Glomerular visceral epithelial cell (primary cell): Measurements from ENCODE around the gene GNAQ.

Experiments
- DNase-seq: peaks from one replicate; pipeline ENCODE4 v3.0.0-alpha.2; 2016; ENCODE audit errors: extremely low spot score

GNAQ gene

DNA sequence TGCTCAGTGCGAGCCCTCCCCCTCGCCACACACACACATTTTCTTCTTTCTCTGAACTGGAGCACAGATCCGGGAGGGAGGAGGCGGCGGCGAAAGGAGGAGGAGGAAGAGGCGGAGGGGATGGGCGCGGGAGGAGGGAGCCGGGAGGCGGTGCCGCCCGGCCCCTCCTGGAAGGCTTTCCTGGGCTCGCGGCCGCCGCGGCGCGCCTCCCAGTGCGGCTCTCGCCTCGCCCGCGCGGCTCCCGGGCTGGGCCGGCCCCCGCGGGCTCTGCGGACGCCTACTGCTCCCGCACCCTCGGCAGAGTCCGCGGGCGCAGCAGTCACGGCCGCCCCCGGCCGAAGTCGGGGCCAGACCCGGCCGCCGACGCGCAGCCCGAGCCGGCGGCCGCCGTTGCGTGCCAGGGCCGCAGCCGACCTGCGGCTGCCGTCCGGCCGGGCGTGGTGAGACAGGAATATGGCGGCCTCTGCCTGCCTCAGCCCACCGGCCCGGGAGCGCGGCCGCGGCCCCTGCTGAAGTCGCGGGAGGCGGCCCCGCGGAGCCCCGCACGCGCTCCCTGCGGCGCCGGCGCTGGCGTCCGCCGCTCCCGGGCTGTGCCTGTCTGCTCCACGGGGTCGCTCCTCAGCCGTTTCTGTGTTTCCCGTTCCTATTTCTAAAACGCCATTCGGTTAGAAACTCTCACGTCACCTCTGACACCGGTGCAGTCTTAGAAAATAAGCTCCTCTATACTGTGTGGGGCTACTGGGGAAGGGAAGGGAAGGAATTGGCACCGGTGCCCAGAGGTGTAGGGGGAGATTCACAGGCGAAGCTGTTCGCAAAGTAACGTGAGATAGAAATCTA, 500 bp upstream of the GNAQ start:
- DNase-seq = peak; percentile 96

DNA sequence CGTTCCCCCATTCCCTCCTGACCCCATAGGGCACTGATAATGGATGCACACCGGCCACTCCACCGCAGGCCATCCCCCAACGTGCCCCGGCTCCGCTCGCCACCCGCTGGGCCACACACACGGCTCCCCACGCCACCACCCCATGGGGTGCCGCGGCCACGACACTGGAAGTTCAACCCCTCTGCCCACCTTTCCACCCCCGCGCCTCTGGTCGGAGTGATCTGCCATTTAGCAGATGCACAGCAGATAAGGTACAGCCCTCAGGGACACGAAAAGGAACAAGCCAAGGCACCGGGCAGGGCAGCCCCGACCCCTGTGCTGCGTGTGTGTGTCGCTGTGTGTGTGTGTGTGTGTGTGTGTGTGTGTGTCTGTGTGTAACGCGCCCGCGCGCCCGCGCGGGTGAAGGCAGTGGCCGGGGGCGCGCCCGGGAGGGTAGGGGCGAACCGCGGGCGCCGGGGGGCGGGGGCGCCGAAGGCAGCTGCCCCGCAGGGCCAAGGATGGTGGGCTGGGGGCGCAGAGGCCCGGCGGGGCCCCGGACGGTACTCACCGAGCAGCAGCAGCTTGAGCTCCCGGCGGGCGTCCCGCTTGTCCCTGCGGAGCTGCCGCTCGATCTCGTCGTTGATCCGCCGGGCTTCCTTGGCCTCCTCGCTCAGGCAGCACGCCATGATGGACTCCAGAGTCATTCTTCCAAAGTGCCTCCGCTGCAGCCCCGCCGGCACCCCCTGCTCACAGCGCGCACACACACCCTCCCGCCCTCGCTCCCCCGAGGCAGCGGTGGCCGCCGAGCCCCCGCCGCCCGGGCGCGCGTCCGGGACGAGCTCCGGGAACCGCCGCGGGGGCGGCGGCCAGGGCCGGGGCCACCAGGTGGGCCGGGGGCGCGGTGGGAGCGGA, 813 bp downstream of the GNAQ start:
- DNase-seq = peak; percentile 56

DNA sequence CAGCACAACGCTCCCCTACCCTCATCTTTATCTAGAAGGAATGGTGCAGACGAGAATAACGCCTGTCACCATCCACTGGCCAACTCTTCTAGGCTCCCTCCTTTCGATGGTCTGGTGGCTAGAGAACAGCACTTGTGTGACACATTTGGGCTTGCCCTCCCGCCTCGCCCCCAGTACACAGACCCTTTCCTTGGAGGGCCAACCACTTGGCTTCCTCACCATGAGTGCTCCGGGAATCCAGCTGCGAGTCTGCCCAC, 1.4 kb downstream of the GNAQ start:
- no peak for DNase-seq

DNA sequence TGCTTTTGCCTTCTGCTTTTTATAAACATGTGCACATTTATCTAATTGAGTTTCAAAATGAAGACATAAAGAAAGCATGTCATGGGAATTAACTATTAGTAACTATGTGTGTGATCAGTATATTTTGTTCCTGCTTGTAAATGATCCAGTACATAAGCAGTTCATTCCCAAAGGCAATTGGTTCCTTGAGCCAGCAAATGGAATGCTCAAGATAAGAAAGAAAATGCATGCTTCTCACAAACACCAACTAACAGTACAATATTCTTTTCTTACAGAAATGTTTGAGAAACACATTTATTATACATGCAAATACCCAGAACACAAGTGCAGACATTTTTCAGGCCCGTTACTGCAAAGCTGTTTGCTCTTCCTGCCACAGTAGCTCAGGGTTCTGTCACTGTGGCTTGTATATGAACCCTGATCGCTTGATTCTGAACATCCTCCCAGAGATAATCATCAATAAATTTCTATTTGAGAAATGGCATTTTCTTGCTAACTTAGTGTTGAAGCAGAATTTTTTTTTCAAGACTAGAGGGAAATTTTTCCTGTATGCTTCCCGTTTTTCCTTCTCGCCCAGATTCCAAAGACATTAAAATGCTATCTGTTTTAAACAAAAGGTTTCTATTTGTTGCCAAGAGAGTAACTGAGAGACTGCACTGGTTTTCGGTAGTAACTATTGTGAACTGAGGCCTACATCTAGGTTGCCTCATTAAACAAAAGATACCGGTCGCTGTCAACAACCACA, 1.9 kb downstream of the GNAQ start:
- DNase-seq = no peak

DNA sequence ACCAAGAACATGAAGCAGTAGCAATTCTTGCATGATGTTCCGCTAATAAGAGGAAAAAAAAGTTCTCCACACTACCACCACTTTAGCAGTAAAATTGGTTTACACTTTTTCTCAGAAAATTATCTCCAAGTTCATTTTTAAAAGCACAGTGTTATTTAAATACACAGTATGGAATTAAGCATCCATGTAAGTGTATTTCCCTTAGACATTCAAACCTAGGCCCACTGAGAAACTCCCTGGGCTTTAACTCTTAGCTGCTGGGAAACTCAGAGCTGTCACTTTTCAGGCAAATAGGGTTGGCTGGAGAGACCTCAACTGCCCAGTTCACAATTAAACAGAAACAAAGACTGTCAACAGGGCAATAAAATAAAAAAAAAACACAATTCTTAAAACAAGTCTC, 2.7 kb downstream of the GNAQ start:
- DNase-seq = no peak

DNA sequence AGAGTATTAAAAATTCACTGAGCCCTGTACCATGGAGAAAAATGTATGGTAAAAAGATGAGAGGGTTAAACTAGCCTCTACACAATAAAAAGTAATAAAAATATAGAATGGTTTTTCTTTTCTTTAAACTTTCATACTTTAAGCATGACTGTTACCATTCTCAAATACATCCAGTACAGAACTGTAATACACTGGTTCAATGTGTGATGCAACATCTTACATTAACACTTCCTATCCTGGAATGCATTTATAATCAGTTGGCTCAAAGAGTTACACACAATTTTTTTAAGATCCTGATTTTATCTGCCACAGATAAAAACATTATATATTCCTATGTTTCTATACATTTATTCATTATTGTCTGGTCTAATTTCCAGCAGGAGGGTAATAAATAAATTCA, 4.7 kb downstream of the GNAQ start:
- DNase-seq = no peak

DNA sequence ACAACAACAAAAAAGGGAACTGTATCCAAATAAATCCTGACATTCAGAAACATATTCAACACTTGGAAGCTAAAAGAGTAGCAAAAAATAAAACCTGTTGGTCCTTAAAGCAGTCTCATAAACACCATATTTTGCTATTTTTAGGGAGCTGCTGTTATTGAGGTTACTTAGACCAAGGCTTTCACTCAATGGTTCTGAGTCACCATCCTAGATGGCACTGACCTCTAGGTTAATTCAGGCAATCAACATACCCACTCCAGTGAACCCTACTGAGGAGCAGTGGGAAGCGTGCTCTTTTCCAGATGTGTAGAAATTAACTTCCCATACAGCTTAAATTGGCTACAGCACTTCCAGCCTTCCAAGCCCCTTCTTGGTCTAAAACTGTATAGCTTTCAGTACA, 5.2 kb downstream of the GNAQ start:
- DNase-seq = no peak

DNA sequence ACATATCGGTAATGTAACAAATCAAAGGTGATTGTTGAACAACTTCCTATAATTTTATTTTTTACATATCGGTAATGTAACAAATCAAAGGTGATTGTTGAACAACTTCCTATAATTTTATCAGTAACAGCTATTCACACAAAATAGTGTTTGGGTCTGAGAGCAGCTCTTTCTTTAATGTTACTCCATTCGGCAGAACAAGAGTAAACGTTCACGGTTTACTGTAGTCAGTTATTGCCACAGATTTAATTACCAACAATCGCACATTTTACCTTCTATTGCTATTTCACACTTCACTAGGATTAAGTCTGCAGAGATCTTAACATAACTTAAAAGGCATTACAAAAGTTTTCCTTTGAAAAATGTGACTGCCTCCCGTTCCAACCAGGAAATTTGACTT, 6.4 kb downstream of the GNAQ start:
- DNase-seq = no peak

DNA sequence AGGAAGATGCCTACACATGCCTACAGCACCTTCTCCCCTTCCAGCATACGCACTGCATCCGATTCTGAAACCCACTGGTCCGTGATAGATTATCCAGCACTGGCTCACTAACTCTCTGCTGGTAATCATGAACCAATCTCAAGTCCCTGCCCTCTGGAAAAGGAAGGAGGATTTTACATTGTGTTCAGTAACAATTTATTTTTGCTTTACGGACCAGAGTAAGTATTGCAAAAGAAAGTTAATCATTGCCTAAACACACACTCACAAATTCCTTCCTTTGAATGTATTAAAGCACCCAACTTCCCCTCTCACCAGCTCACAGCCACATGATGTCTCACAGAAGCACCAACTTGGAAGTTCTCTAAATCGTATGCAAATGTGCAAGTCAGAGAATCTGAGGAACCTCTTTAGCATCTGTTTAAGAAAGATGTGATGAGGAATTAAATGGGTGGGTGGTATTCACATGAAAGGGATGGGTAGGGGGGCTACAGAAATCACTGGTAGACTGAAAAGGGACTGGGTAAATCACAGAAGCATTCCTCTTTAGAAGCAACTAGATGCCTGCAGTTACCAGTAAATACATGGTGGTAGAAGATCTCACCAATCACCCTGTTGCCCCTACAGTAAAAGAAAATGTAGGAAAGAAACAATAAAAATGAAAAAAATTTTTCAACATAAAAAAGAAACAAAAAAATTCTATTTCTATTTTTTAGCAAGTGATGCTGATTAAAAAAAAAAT, 8.4 kb downstream of the GNAQ start:
- DNase-seq = peak; percentile 92

DNA sequence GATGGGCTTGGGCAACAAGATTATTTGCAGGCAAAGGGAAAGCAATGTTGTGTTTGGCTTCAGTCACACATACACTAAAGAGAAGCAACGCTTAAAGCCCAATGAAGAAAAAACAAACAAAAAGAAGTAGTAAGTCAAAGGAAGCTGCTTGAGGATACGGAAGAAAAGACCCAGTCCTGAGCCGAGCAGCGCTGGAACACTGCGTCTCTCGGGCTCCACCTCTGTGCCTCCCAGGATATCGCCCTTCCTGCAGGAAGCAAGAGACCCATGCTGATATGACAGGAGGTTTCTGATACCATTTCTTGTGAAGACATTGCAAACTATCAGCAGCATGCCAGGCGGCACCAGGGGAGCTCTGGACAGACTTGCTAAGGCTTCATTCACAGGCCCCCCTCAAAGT, 9.9 kb downstream of the GNAQ start:
- no peak for DNase-seq

DNA sequence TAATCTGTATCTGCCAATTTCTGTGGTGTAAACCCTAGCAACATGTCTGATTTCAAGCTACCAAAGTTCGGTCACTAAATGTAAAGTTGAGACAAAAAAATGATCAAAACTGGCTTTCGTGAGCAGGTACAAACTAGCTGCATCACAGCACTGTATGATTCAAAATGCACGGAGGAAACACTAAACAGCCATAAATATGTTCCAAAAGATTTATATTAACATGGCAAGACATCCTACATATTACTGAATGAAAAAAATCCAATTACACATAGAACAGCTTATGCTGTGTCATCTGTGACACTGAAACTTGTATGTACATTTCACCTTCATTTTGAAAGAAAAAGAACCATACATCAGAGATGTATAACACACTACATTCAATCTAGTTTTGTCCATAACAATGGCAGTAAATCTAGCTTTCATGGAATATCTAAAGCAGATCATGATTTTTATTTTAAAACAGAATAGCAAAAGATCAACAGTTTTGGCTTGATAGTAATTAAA, 14.4 kb downstream of the GNAQ start:
- DNase-seq = no peak

DNA sequence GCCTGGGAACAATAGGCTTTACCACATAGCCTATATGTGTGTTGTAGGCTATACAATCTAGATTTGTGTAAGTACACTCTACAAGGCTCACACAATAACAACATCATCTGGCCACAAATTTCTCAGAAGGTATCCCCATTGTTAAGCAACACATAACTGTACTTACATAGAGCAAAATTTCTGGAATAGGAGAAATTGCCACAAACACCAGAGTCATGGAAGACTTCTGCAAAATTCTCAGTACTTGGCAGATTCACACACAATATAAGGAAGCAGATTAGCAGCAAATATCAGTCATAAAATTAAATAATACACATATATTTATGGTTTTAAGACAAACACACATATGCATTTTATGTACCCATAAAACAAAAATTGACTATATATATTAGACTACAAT, 16.4 kb downstream of the GNAQ start:
- no peak for DNase-seq

DNA sequence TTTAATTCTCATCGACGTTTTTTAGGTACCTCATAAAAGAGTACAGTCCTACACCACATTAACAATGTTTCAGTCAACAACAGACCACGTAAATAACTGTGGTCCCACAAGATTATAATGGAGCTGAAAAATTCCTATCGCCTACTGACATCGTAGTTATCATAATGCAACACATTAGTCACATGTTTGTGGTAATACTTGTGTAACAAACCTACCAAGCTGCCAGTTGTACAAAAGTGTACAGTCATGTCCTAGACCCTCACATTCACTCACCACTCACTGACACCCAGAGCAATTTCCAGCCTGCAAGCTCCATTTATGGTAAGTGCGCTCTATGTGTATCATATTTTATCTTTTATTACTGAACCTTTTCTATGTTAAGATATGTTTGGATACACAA, 16.8 kb downstream of the GNAQ start:
- DNase-seq = no peak

DNA sequence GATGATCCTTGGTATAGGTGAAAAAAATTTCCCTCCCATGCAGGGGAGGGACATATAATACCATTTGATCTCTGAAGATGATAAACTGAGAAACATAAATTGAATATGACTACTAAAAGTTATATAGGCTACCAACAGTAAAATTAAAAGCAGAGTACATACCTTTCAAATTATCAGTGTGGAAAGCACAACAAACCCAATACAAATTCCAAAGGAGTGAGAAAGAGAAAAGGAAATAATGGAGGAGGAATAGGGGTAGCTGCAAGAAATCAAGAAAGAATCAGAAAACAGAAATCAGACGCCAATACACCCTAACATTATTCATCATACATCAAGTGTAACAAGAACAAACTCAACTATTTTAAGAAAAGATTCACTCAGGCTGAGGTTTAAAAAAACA, 17.7 kb downstream of the GNAQ start:
- no peak for DNase-seq

DNA sequence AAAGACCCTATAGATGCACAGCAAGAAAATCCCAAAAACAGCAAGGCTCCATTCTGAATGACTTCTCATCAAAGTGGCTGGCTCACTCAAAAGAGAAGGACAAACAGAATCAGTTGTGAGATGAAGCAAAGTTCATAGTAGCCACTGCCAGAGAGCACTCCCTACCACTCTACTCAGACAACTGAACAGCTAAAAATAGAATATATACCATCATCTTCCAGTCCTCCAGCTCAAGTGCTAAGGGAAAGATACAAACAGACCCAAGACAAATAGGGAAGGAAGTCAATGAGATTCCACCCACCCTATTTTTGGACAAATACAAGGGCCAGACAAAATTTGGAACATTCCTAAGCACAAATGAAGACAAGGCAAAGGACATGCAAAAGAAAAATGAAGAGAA, 20.6 kb downstream of the GNAQ start:
- no peak for DNase-seq

DNA sequence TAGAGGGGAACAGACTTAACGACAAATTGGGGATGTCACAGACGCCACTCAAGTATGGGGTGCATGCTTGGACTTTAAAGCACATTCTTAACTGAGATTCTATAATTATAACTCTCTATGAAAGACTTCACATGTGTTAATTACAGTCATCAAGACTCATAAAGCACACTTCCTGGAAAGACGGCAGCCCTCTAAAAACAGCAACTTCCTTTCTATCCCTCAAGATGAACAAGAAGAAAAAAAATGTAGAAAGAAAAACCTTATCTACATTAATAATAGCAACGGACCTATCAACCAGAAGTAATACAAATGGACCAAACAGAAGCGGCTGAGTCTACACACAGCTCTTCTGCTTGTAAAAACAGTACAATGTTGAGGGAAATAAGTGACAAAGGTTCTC, 21.2 kb downstream of the GNAQ start:
- DNase-seq = no peak

DNA sequence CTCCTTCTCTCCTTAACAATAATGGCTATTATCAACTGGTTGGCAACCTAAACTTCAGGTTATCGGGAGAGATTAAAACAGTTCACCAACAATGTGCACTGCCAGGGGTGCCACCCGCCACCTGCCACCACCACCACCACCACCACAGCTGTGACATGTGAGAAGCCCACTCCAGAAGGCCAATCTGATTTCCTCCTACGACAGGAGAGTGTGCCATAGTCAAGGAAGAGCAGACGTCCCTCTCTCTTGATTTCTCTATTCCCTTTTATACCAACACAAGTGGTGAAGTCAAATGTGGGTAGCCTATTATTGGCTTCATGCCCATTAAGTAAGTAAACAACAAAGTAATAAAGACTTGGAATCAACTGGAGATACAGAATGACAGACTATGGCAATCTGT, 22.4 kb downstream of the GNAQ start:
- DNase-seq = no peak

DNA sequence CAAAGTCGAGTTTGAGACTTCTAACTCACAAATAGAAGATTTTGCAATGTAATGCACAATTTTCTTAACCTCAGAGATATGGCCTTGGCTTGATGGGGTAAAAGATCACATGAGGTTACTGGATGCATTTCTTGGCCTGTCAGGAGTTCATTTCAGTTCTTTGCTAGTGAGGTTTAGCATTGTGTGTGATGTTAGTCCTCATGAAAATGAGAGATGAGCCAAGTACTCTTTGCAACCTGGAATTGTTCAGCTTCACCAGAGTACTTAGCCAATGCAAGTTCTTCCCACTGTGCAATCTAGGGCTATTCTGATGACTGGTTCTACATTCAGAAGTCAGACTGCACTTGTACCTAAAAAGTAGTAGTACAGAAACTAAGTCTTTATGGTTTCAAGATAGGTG, 24.9 kb downstream of the GNAQ start:
- no peak for DNase-seq

DNA sequence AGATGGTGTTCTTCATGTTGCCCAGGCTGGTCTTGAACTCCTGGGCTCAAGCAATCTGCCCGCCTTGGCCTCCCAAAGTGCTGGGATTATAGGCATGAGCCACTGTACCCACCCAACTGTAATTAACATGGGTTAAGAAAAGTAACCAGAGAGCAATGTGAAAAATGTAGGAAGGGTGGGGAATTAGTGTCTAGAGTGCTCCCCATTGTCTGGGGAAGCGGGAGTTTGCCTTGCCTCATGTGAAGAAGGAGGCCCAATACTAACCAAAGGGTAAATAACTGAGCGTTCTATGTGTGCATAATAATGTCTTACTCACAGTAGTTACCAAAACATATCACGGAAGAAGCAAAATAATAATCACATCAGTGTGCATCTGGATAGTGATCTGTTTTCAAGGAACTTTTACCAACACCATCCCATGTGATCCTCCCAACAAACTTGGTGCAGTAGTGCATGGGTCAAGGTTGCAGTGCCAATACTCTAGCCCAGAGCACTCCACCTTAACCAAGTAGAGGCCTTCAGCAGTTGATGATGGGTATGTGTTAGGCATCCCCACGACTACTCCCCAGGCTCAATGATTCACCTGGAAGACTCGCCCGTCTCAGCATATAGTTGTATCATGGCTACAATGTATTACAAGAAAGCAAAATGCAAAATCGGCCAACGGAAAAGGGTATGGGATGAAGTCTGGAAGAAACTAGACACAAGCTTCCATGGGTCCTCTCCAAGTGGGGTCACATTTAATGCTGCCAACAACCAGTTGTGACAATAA, 26.2 kb downstream of the GNAQ start:
- peak; percentile 53 for DNase-seq

DNA sequence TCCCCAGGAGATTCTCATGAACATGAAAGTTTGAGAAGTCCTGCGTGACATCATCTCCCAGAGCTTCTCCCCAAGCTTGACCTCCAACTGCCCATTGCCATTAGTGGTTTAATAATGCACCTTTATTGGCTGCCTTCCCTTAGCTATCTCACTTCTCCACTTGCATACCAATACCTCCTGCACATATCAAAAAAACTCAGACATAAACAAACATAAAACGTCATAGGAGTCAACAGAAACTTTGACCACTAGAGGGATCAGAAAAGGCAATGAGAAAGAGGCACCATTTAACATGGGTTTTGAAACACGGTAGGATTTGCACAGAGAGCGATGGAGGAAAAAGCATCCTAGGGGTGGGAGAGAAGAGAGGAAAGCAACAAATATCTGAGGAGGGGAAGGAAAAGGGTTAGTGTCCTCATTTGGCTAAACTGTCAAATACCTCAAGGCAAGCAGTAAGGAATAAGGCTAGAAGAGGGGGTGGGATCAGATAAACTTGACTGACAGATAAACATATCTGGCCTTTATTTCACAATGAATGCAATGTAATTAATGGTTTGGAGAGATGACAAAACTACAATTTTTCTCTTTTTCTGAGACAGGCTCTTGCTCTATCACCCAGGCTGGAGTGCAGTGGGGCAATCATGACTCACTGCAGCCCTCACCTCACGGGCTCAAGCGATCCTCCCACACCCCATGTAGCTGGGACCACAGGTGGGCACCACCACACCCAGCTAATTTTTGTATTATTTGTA, 27.0 kb downstream of the GNAQ start:
- no peak for DNase-seq
